GM12878 (cell line): ENCODE data around the gene RSKR. TPM values are rescaled to one million over a fixed set of nuclear protein-coding genes. Genes with fewer than 3 reads are reported as not detected.

Experiments
- BACH1 ChIP-seq: fragments of 450-650 bp; IDR thresholded peaks from 2 replicates; pipeline ENCODE4 v1.6.1; 2017; ENCODE audit warnings: mild to moderate bottlenecking, borderline replicate concordance
- BRCA1 ChIP-seq: IDR thresholded peaks from 2 replicates; pipeline ENCODE4 v1.6.1; 2011; ENCODE audit warnings: low read depth, low read length, improper control_type of control experiment
- CEBPZ ChIP-seq: fragments of 150-350 bp; IDR thresholded peaks from 2 replicates; pipeline ENCODE4 v1.6.1; 2016; ENCODE audit warnings: low read depth, low read length
- DPF2 ChIP-seq: fragments of 450-650 bp; IDR thresholded peaks from 2 replicates; pipeline ENCODE4 v1.6.1; 2017; ENCODE audit warnings: mild to moderate bottlenecking
- EGR1 ChIP-seq, 2 experiments: IDR thresholded peaks; 1 replicate in 1 of 2; 2 replicates in 1 of 2; pipeline ENCODE4 v1.6.1; 2011 to 2012; ENCODE audit warnings: low read depth in 2 of 2, low read length in 2 of 2, borderline replicate concordance in 1 of 2, mild to moderate bottlenecking in 1 of 2, moderate library complexity in 1 of 2
- ELK1 ChIP-seq: IDR thresholded peaks from 2 replicates; pipeline ENCODE4 v1.6.1; 2012; ENCODE audit warnings: low read depth, low read length, improper control_type of control experiment
- EP300 ChIP-seq, 2 experiments: fragments of 150-350 bp in 1 of 2; IDR thresholded peaks; 2 replicates each; pipeline ENCODE4 v1.6.1; 2011 to 2012; ENCODE audit warnings: low read depth in 2 of 2, low read length in 2 of 2, borderline replicate concordance in 1 of 2, improper control_type of control experiment in 1 of 2, inconsistent platforms in 1 of 2; ENCODE audit not compliant: control insufficient read depth in 1 of 2
- HDGF ChIP-seq: fragments of 450-650 bp; IDR thresholded peaks from 2 replicates; pipeline ENCODE4 v1.6.1; 2016; ENCODE audit warnings: antibody characterized with exemption
- JUND ChIP-seq: IDR thresholded peaks from 2 replicates; pipeline ENCODE4 v1.6.1; 2012; ENCODE audit warnings: low read depth, mild to moderate bottlenecking, low read length, improper control_type of control experiment, moderate library complexity
- MXI1 ChIP-seq: fragments of 150-350 bp; IDR thresholded peaks from 2 replicates; pipeline ENCODE4 v1.6.1; 2011; ENCODE audit warnings: low read depth, mild to moderate bottlenecking, inconsistent platforms, low read length, improper control_type of control experiment
- NFIC ChIP-seq: IDR thresholded peaks from 2 replicates; pipeline ENCODE4 v1.6.1; 2012; ENCODE audit warnings: low read depth, mild to moderate bottlenecking, inconsistent platforms, low read length, moderate library complexity
- NR2C1 ChIP-seq: fragments of 450-650 bp; IDR thresholded peaks from 2 replicates; pipeline ENCODE4 v1.6.1; 2017; ENCODE audit warnings: antibody characterized with exemption, mild to moderate bottlenecking, moderate library complexity
- NR2C2 ChIP-seq: IDR thresholded peaks from 2 replicates; pipeline ENCODE4 v1.6.1; 2011; ENCODE audit warnings: borderline replicate concordance, low read depth; ENCODE audit not compliant: control insufficient read depth, insufficient read length
- NRF1 ChIP-seq: conservative IDR thresholded peaks from 2 replicates; pipeline ENCODE4 v1.6.1; 2011; ENCODE audit warnings: mild to moderate bottlenecking, low read depth, low read length, improper control_type of control experiment
- PAX5 ChIP-seq: IDR thresholded peaks from 2 replicates; pipeline ENCODE4 v1.6.1; 2011; ENCODE audit warnings: low read depth, low read length, borderline replicate concordance
- PBX3 ChIP-seq: IDR thresholded peaks from 2 replicates; pipeline ENCODE4 v1.6.1; 2011; ENCODE audit warnings: mild to moderate bottlenecking, low read depth, low read length, moderate library complexity; ENCODE audit not compliant: insufficient replicate concordance
- PML ChIP-seq: IDR thresholded peaks from 2 replicates; pipeline ENCODE4 v1.6.1; 2012; ENCODE audit warnings: low read length, inconsistent platforms
- RFX5 ChIP-seq: IDR thresholded peaks from 2 replicates; pipeline ENCODE4 v1.6.1; 2011; ENCODE audit warnings: low read depth, low read length, improper control_type of control experiment
- SIN3A ChIP-seq: IDR thresholded peaks from 2 replicates; pipeline ENCODE4 v1.6.1; 2012; ENCODE audit warnings: low read depth, low read length, improper control_type of control experiment
- SREBF2 ChIP-seq: IDR thresholded peaks from 2 replicates; pipeline ENCODE4 v1.6.1; 2012; ENCODE audit warnings: mild to moderate bottlenecking, low read length
- STAT1 ChIP-seq: fragments of 450-650 bp; conservative IDR thresholded peaks from 2 replicates; pipeline ENCODE4 v1.6.1; 2014; ENCODE audit warnings: antibody characterized with exemption, mild to moderate bottlenecking
- SUPT20H ChIP-seq: IDR thresholded peaks from 2 replicates; pipeline ENCODE4 v1.6.1; 2011; ENCODE audit warnings: low read depth, mild to moderate bottlenecking, low read length, moderate library complexity, borderline replicate concordance; ENCODE audit not compliant: control insufficient read depth
- TARDBP ChIP-seq: IDR thresholded peaks from 2 replicates; pipeline ENCODE4 v1.6.1; 2016; ENCODE audit warnings: borderline replicate concordance
- ZBTB33 ChIP-seq: fragments of 450-650 bp; IDR thresholded peaks from 2 replicates; pipeline ENCODE4 v1.6.1; 2017; ENCODE audit warnings: mild to moderate bottlenecking
- polyA plus RNA-seq, 11 experiments: library from polyadenylated mRNA; depleted of rRNA in 4 of 11; unstranded in 6 of 11; stranded (reverse) in 5 of 11; fragments of >200 nt; fragmentation: Nextera tagmentation in 4 of 11; fragmentation: Illumina TruSeq in 1 of 11; extraction: Ambion mirVana in 4 of 11; extraction: Trizol in 1 of 11; gene quantifications; 1 replicate in 1 of 11; 2 replicates in 10 of 11; pipeline versions ENCODE4 v1.2.1 to v1.2.3, GENCODE V29; 2011 to 2016; ENCODE audit warnings: inconsistent platforms in 2 of 11, missing spikeins in 2 of 11, low read depth in 1 of 11
- total RNA-seq, 4 experiments: library from RNA; depleted of rRNA in 3 of 4; stranded (reverse); fragments of >200 nt in 3 of 4; fragmentation: Illumina TruSeq in 1 of 4; extraction: Trizol in 1 of 4; gene quantifications; 2 replicates each; pipeline versions ENCODE4 v1.2.1 to v1.2.3, GENCODE V29; 2013 to 2021

RSKR gene
- total and polyA plus RNA-seq, 10 of the 15 experiments (the other 5 are each of a cell fraction or from before 2014, with no cell fraction given), result 0.52 to 22.4 (median 8.7) TPM

- TF ChIP-seq NRF1 (no peak), BRCA1 (no peak), JUND (no peak), STAT1 (no peak), SIN3A (peak; percentile 95), MXI1 (peak; percentile 92), NR2C1 (no peak), RFX5 (peak; percentile 34; the same call in 1 of the 2 replicates), EGR1 (IDR thresholded peaks at IDR 0.05; ENCODE audit: borderline replicate concordance in 1 of 2, low read depth in 2 of 2, low read length in 2 of 2) (no peak), DPF2 (peak; percentile 59; the same call in 1 of the 2 replicates), PAX5 (0 out of 2 replicates have a peak, but pooled peaks have one; percentile 6), PBX3 (no peak), NFIC (no peak), EP300 (IDR thresholded peaks at IDR 0.05; ENCODE audit: borderline replicate concordance in 1 of 2, control insufficient read depth in 1 of 2, low read depth in 2 of 2, low read length in 2 of 2) (no peak), CEBPZ (no peak), ZBTB33 (no peak), PML (peak; percentile 67; the same call in 1 of the 2 replicates), HDGF (peak; percentile 91), NR2C2 (no peak), SREBF2 (no peak), BACH1 (peak; percentile 70; the same call in 1 of the 2 replicates), SUPT20H (no peak), TARDBP (no peak), ELK1 (no peak)
Measured at GRCh38 chr17:28598799-28599310, 15.1 kb downstream of the RSKR start, which contains the start of gene SPAG5 (continued).
